ENCODE data around the gene FLNB.

DNA sequence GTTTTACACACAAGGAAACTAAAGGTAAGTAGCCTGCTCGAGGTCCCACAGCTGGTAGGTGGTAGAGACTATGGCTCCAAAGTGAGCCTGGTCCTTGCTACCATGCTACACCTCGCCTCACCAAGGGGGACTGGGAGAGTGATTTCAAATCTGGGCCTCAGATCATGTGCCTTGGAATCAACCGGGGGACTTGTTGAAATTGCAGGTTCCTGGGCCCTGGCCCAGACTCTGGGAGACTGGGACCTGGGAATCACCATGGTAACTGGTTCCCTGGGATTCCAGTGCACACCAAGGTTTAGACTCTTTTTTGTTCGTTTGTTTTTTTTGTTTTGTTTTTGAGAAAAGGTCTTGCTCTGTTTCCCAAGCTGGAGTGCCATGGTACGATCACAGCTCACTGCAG is 181.5 kb downstream of the FLNB start:
- TF ChIP-seq POLR2A (conservative IDR thresholded peaks at IDR 0.05) (no peak), TSC22D4 (tag; IDR thresholded peaks at IDR 0.05) (no peak), ZNF165 (CRISPR knock-in tag; IDR thresholded peaks at IDR 0.05; ENCODE audit: borderline replicate concordance) (no peak), NBN (IDR thresholded peaks at IDR 0.05; ENCODE audit: low read depth) (no peak), TEAD2 (tag; IDR thresholded peaks at IDR 0.05) (no peak), ZFX (CRISPR knock-in tag; IDR thresholded peaks at IDR 0.05) (no peak), ZNF644 (tag; IDR thresholded peaks at IDR 0.05; ENCODE audit: low read depth) (no peak)
- TF ChIP-seq, protein P1, sequence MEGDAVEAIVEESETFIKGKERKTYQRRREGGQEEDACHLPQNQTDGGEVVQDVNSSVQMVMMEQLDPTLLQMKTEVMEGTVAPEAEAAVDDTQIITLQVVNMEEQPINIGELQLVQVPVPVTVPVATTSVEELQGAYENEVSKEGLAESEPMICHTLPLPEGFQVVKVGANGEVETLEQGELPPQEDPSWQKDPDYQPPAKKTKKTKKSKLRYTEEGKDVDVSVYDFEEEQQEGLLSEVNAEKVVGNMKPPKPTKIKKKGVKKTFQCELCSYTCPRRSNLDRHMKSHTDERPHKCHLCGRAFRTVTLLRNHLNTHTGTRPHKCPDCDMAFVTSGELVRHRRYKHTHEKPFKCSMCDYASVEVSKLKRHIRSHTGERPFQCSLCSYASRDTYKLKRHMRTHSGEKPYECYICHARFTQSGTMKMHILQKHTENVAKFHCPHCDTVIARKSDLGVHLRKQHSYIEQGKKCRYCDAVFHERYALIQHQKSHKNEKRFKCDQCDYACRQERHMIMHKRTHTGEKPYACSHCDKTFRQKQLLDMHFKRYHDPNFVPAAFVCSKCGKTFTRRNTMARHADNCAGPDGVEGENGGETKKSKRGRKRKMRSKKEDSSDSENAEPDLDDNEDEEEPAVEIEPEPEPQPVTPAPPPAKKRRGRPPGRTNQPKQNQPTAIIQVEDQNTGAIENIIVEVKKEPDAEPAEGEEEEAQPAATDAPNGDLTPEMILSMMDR (IDR thresholded peaks at IDR 0.05 in 2 of 3, conservative IDR thresholded peaks at IDR 0.05 in 1 of 3; ENCODE audit: insufficient read depth in 2 of 3, low read depth in 1 of 3, low read length in 3 of 3): no peak
- TF ChIP-seq, protein P2, sequence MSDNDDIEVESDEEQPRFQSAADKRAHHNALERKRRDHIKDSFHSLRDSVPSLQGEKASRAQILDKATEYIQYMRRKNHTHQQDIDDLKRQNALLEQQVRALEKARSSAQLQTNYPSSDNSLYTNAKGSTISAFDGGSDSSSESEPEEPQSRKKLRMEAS (CRISPR knock-in tag; IDR thresholded peaks at IDR 0.05): no peak

Measured in K562 (cell line).